ENCODE results near the gene TXNRD2. TPM values are rescaled to one million over a fixed set of nuclear protein-coding genes. Genes with fewer than 3 reads are reported as not detected.
A peak's percentile ranks its signal among the peaks of the same experiment; 100 is the strongest.

TXNRD2 gene
- total and polyA plus RNA-seq, 10 of the 15 experiments (the other 5 are each of a cell fraction or from before 2014, with no cell fraction given), result 1.6 to 26.0 (median 13.9) TPM

DNA sequence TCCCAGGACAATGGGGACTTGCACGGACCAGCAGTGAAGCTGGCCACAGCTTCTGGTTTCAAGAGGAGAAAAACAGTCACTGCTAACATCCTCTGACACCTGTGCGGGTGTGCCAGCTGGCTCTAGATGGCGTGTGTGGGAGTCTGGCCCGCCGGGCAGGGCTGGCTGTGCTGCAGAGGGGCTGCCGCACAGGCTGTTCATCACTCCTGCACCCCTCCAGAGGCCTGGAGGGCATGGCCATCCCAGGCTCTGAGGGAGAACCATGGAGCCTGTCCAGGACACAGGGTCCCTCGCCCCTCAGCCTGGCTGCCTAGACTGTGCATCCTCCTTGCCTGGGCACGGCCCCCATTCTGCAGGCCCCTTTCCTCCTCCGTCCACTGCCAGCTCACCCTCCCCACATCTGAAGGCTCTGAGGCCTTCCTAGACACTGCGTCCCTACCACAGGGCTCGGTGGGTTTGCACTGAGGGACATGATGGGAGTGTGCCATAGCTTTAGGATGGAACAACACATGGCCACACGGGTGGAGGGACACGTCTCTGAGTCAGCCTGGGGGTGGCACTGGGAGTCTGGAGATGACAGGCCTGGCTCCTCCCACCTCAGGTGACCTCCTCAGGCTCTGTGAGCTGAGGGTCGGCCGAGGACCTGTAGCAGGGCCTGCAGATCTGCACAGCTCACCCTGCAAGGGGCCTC is 44.8 kb downstream of the TXNRD2 start:
- no peak overlapping the region for H3K4me3 ChIP-seq
- no peak; the same call in 2 of the 3 replicates for ATAC-seq
- H3K36me3 ChIP-seq (ENCODE audit: control insufficient read depth in 2 of 2, insufficient read depth in 2 of 2, low read length in 1 of 2), result no peaks in the 10 kb centered on the region; a peak in 1 of 4 replicates
- TF ChIP-seq, protein P1, sequence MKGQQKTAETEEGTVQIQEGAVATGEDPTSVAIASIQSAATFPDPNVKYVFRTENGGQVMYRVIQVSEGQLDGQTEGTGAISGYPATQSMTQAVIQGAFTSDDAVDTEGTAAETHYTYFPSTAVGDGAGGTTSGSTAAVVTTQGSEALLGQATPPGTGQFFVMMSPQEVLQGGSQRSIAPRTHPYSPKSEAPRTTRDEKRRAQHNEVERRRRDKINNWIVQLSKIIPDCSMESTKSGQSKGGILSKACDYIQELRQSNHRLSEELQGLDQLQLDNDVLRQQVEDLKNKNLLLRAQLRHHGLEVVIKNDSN (IDR thresholded peaks at IDR 0.05; ENCODE audit: borderline replicate concordance, extremely low read length, insufficient read depth, low read depth, low read length), result peak; percentile 10
- no peak for TF ChIP-seq SPI1 (IDR thresholded peaks at IDR 0.05; ENCODE audit: borderline replicate concordance, insufficient read depth, low read depth, low read length)
- in situ Hi-C loops (cut with MboI), result no loop called here
- no peaks in the 10 kb centered on the region for H4K20me1 ChIP-seq (ENCODE audit: control insufficient read depth, insufficient read depth)
- H3K9me3 ChIP-seq (replicated peaks; ENCODE audit: control insufficient read depth, insufficient read depth, low read length), result no peaks in the 10 kb centered on the region
- no peak for FAIRE-seq
- 63% methylated on average over 14 of the region's 15 CpGs for WGBS (ENCODE audit: insufficient coverage, insufficient replicate concordance, low lambda C conversion rate, missing lambda C conversion rate)
- H3K4me2 ChIP-seq (ENCODE audit: control insufficient read depth, insufficient read depth), result no peak overlapping the region
- no peak overlapping the region for H2AFZ ChIP-seq (ENCODE audit: control insufficient read depth, low read depth, low read length)
- ChIA-PET POLR2A (no interaction called here), SMC1A (ENCODE audit: uncharacterized antibody, unreplicated experiment) (interaction anchor here (0.8 kb wide), 1 partner anchor 41 kb away, joined by 3 read pairs; no protein-coding TSS in a partner anchor), CTCF (no interaction called here), RAD21 (ENCODE audit: unreplicated experiment) (interaction anchor here (0.8 kb wide), 2 partner anchors 124 to 166 kb away, joined by 3 read pairs; no protein-coding TSS in a partner anchor)
- no peak overlapping the region for H3K9ac ChIP-seq (ENCODE audit: control insufficient read depth, insufficient read depth, low read length)
- no peak overlapping the region for H3K27ac ChIP-seq (ENCODE audit: control insufficient read depth, insufficient read depth)
- intact Hi-C loops (cut with micrococcal nuclease; ENCODE audit: unreplicated experiment), result no loop called here
- H3K4me1 ChIP-seq (ENCODE audit: control insufficient read depth, insufficient read depth, low read length), result peaks cover 8% of the 10 kb centered on the region
- no peaks in the 10 kb centered on the region for H3K79me2 ChIP-seq (ENCODE audit: control insufficient read depth, insufficient read depth, low read length)
- no peak for DNase-seq (ENCODE audit: low read depth, low spot score)
- H3K27me3 ChIP-seq (replicated peaks in 1 of 2; ENCODE audit: control insufficient read depth in 2 of 2, insufficient read depth in 2 of 2, low read length in 1 of 2), result no peaks in the 10 kb centered on the region
- no TSS peak for BruUV-seq (replicated peaks)

DNA sequence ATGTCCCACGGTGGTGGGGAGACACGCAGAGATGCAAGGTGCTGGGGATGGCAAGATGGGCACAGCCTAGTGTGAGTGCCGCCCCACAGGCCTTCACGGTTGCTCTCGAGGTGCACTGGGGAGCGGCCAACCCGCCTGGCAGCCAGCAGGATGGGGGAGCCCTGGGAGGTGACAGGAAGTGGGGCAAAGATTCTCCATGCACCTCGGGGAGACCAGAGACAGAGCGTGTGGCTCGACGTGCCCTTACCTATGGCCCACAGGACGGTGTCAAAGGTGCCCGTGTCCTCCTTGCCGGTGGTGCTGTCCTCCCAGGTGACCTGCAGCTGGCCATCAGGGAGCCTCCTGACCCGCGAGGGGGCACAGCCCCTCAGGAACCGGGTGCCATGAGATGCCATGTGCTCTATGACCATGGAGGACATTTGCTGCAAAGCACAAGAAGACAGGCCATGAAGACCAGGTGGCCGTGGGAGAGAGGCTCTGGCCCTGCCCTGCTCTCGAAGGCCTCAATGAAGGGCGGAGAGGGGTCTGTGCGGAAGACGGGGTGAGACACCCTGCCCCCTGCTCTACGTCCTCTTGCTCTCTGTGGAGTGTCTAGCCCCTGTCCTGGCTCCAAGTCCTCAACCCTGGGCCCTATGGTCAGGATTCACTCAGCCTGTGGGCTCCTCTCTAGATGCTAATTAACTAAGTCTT is 46.3 kb downstream of the TXNRD2 start:
- in situ Hi-C loops (cut with MboI) (no loop called here), intact Hi-C loops (cut with micrococcal nuclease; ENCODE audit: unreplicated experiment) (no loop called here)
- H3K36me3 ChIP-seq (ENCODE audit: control insufficient read depth in 2 of 2, insufficient read depth in 2 of 2, low read length in 1 of 2), result no peaks in the 10 kb centered on the region
- no peak overlapping the region for H2AFZ ChIP-seq (ENCODE audit: control insufficient read depth, low read depth, low read length)
- no peak overlapping the region for H3K4me2 ChIP-seq (ENCODE audit: control insufficient read depth, insufficient read depth)
- BruUV-seq (replicated peaks), result no TSS peak
- DNase-seq (ENCODE audit: low read depth, low spot score) (no peak), FAIRE-seq (no peak), ATAC-seq (no peak)
- RAD21 ChIA-PET (ENCODE audit: unreplicated experiment), result no interaction called here
- 89% methylated on average over 23 of the region's 23 CpGs for WGBS (ENCODE audit: insufficient coverage, insufficient replicate concordance, low lambda C conversion rate, missing lambda C conversion rate)
- H3K79me2 ChIP-seq (ENCODE audit: control insufficient read depth, insufficient read depth, low read length), result no peaks in the 10 kb centered on the region
- CTCF ChIA-PET, result no interaction called here
- H3K9me3 ChIP-seq (replicated peaks; ENCODE audit: control insufficient read depth, insufficient read depth, low read length), result no peaks in the 10 kb centered on the region
- POLR2A ChIA-PET, result no interaction called here
- no peak overlapping the region for H3K27ac ChIP-seq (ENCODE audit: control insufficient read depth, insufficient read depth)
- H3K4me3 ChIP-seq, result no peak overlapping the region
- H3K9ac ChIP-seq (ENCODE audit: control insufficient read depth, insufficient read depth, low read length), result no peak overlapping the region
- no peaks in the 10 kb centered on the region for H3K27me3 ChIP-seq (replicated peaks in 1 of 2; ENCODE audit: control insufficient read depth in 2 of 2, insufficient read depth in 2 of 2, low read length in 1 of 2)
- SMC1A ChIA-PET (ENCODE audit: uncharacterized antibody, unreplicated experiment), result no interaction called here
- H4K20me1 ChIP-seq (ENCODE audit: control insufficient read depth, insufficient read depth), result no peaks in the 10 kb centered on the region
- H3K4me1 ChIP-seq (ENCODE audit: control insufficient read depth, insufficient read depth, low read length), result peaks cover 20% of the 10 kb centered on the region
- TF ChIP-seq HDGF (IDR thresholded peaks at IDR 0.05), result no peak
- no peak for TF ChIP-seq POLR2A (IDR thresholded peaks at IDR 0.05; ENCODE audit: low read depth, low read length)
- no peak for TF ChIP-seq NFIC (IDR thresholded peaks at IDR 0.05; ENCODE audit: low read depth, low read length)
- TF ChIP-seq RCOR1 (conservative IDR thresholded peaks at IDR 0.05; ENCODE audit: low read depth, low read length), result no peak
- TF ChIP-seq KAT2A (conservative IDR thresholded peaks at IDR 0.05; ENCODE audit: control insufficient read depth, low read depth, low read length), result no peak
- TF ChIP-seq WRNIP1 (IDR thresholded peaks at IDR 0.05; ENCODE audit: borderline replicate concordance, low read depth, low read length), result no peak
- TF ChIP-seq ATF7 (IDR thresholded peaks at IDR 0.05; ENCODE audit: low read depth), result no peak
- no peak for TF ChIP-seq HDAC2 (IDR thresholded peaks at IDR 0.05)
- no peak for TF ChIP-seq BACH1 (IDR thresholded peaks at IDR 0.05; ENCODE audit: borderline replicate concordance)
- no peak for TF ChIP-seq GABPA (IDR thresholded peaks at IDR 0.05; ENCODE audit: low read depth)
- TF ChIP-seq RELA (IDR thresholded peaks at IDR 0.05; ENCODE audit: borderline replicate concordance, partially characterized antibody), result no peak
- TF ChIP-seq BHLHE40 (IDR thresholded peaks at IDR 0.05; ENCODE audit: borderline replicate concordance in 1 of 2, low read depth in 2 of 2, low read length in 1 of 2), result no peak
- no peak for TF ChIP-seq EGR1 (IDR thresholded peaks at IDR 0.05; ENCODE audit: borderline replicate concordance in 1 of 2, low read depth in 2 of 2, low read length in 2 of 2)
- no peak for TF ChIP-seq SREBF1 (IDR thresholded peaks at IDR 0.05; ENCODE audit: low read length)
- TF ChIP-seq, protein P1 (IDR thresholded peaks at IDR 0.05; ENCODE audit: borderline replicate concordance, extremely low read length, insufficient read depth, low read depth, low read length), result no peak
